K562 (cell line): ENCODE measurements around the gene STRA6. TPM values are rescaled to one million over a fixed set of nuclear protein-coding genes. Genes with fewer than 3 reads are reported as not detected.

ENCODE experiments used
- ATAC-seq: fragments of 200-7000 bp; cut with Tn5 transposase; 3 replicates; pipeline ENCODE4 v1.9.1; 2020; ENCODE audit warnings: moderate library complexity
- BruUV-seq: library from RNA; stranded (reverse); fragments of 400-500 nt; replicated peaks from 2 replicates; lab custom pipeline; 2021; lab: Mats Ljungman, UMichigan
- CTCF ChIA-PET: fragments of 300-600 bp; formaldehyde crosslinking; extraction: SDS; loops from one replicate; lab custom pipeline; 2021; ENCODE audit warnings: low intra/inter-chr PET ratio; lab: Yijun Ruan, JAX
- POLR2A ChIA-PET: fragments of 300-600, 350-650 bp; sonication (Branson Sonifier 250); formaldehyde crosslinking; extraction: SDS; loops from one replicate; lab custom pipeline; 2021; ENCODE audit warnings: antibody characterized with exemption, inconsistent platforms; lab: Yijun Ruan, JAX
- DNase-seq, 4 experiments: peaks; one replicate each; pipeline versions ENCODE4 v3.0.0 to v3.0.0-alpha.2; 2011 to 2018; ENCODE audit warnings: low spot score in 3 of 4, mixed read lengths in 3 of 4; ENCODE audit errors: extremely low read depth in 1 of 4
- FAIRE-seq: peaks from 2 replicates; lab custom pipeline; 2011; peaks lifted over from hg19 to GRCh38; lab: Jason Lieb, UNC
- H2AFZ ChIP-seq: 2 replicates; pipeline ENCODE4 v1.6.0; 2011; ENCODE audit warnings: low read depth, low read length, control low read depth, inconsistent platforms
- H3K27ac ChIP-seq: fragments of 200-600 bp; 3 replicates; pipeline ENCODE4 v1.8.0; 2011; ENCODE audit warnings: low read depth, mild to moderate bottlenecking, control low read depth, inconsistent platforms, low read length, moderate library complexity, mixed read lengths; ENCODE audit errors: extremely low read depth
- H3K27me3 ChIP-seq, 2 experiments: fragments of 300-600 bp in 1 of 2; 2 replicates in 1 of 2; 3 replicates in 1 of 2; pipeline versions ENCODE4 v1.6.0 to v1.8.0; 2011; ENCODE audit warnings: inconsistent platforms in 2 of 2, low read length in 2 of 2, mild to moderate bottlenecking in 1 of 2, mixed read lengths in 1 of 2, moderate library complexity in 1 of 2; ENCODE audit not compliant: control insufficient read depth in 2 of 2, insufficient read depth in 2 of 2
- H3K36me3 ChIP-seq: fragments of 300-600 bp; 3 replicates; pipeline ENCODE4 v1.8.0; 2011; ENCODE audit warnings: mild to moderate bottlenecking, low read length, inconsistent platforms; ENCODE audit not compliant: control insufficient read depth, insufficient read depth
- H3K4me1 ChIP-seq, 2 experiments: fragments of 200-600 bp in 1 of 2; replicated peaks in 1 of 2; 2 replicates in 1 of 2; 3 replicates in 1 of 2; pipeline versions ENCODE4 v1.5.1 to v1.8.0; 2011; ENCODE audit warnings: inconsistent platforms in 2 of 2, low read length in 2 of 2, mild to moderate bottlenecking in 1 of 2, mixed read lengths in 1 of 2, moderate library complexity in 1 of 2; ENCODE audit not compliant: control insufficient read depth in 2 of 2, insufficient read depth in 2 of 2
- H3K4me2 ChIP-seq: 2 replicates; pipeline ENCODE4 v1.6.1; 2011; ENCODE audit warnings: low read length, control low read depth, inconsistent platforms, mixed read lengths; ENCODE audit not compliant: insufficient read depth
- H3K4me3 ChIP-seq: fragments of 200-600 bp; sonication (generic), shearing (Covaris generic); 2 replicates; pipeline ENCODE4 v1.5.1; 2016; ENCODE audit warnings: control low read depth, inconsistent platforms
- H3K79me2 ChIP-seq: fragments of 200-600 bp; 3 replicates; pipeline ENCODE4 v1.8.0; 2011; ENCODE audit warnings: low read length, inconsistent platforms; ENCODE audit not compliant: control insufficient read depth, insufficient read depth
- H3K9ac ChIP-seq, 2 experiments: 2 replicates each; pipeline versions ENCODE4 v1.6.0 to v1.6.1; 2011; ENCODE audit warnings: low read depth in 2 of 2, low read length in 2 of 2, control low read depth in 1 of 2, inconsistent platforms in 1 of 2, mild to moderate bottlenecking in 1 of 2, mixed read lengths in 1 of 2; ENCODE audit not compliant: insufficient read depth in 1 of 2
- H3K9me1 ChIP-seq: one replicate; pipeline ENCODE4 v1.6.0; 2011; ENCODE audit warnings: inconsistent platforms, mild to moderate bottlenecking, low read length, moderate library complexity; ENCODE audit not compliant: control insufficient read depth, insufficient read depth
- H3K9me3 ChIP-seq: replicated peaks from 2 replicates; pipeline ENCODE4 v1.5.1; 2011; ENCODE audit warnings: low read depth, low read length, inconsistent platforms; ENCODE audit not compliant: control insufficient read depth, insufficient read depth
- H4K20me1 ChIP-seq: replicated peaks from 2 replicates; pipeline ENCODE4 v1.6.1; 2011; ENCODE audit warnings: low read length, inconsistent platforms, mixed read lengths; ENCODE audit not compliant: control insufficient read depth, insufficient read depth
- DNMT1 ChIP-seq: fragments of 450-650 bp; IDR thresholded peaks from 2 replicates; pipeline ENCODE4 v1.6.1; 2016; ENCODE audit warnings: antibody characterized with exemption, mild to moderate bottlenecking
- FOXJ3 ChIP-seq: sonication (generic); formaldehyde crosslinking; IDR thresholded peaks from 2 replicates; pipeline ENCODE4 v1.4.0; 2020; ENCODE audit warnings: mild to moderate bottlenecking, missing genetic modification reagents
- FOXP1 ChIP-seq: sonication (generic); formaldehyde crosslinking; IDR thresholded peaks from 2 replicates; pipeline ENCODE4 v1.8.0; 2022; ENCODE audit warnings: mild to moderate bottlenecking, missing genetic modification reagents
- HLTF ChIP-seq: fragments of 450-650 bp; IDR thresholded peaks from 2 replicates; pipeline ENCODE4 v1.6.1; 2016
- SNRNP70 ChIP-seq: fragments of 200-400 bp; formaldehyde crosslinking; optimal IDR thresholded peaks from 2 replicates; pipeline ENCODE3; 2017; ENCODE audit warnings: low read depth, low read length
- ZKSCAN8 ChIP-seq: fragments of 200-800 bp; sonication (Bioruptor generic); IDR thresholded peaks from 2 replicates; pipeline ENCODE4 v1.6.1; 2016; ENCODE audit warnings: missing genetic modification characterization, missing compliant biosample characterization
- ZNF311 ChIP-seq: fragments of 250-450 bp; sonication (Bioruptor Pico); IDR thresholded peaks from 2 replicates; pipeline ENCODE4 v1.4.0; 2020; ENCODE audit warnings: mild to moderate bottlenecking, moderate library complexity
- ZNF668 ChIP-seq: fragments of 250-450 bp; sonication (Bioruptor Pico); IDR thresholded peaks from 2 replicates; pipeline ENCODE4 v1.8.0; 2022; ENCODE audit warnings: mild to moderate bottlenecking, inconsistent platforms
- WGBS: fragments of 100-300 bp; shearing (Covaris generic); methylation state at CpG from one replicate; pipeline ENCODE4 v1.1.6; 2016; ENCODE audit warnings: low coverage, mixed read lengths; ENCODE audit not compliant: insufficient coverage; ENCODE audit errors: missing lambda C conversion rate; 5-methylcytosine and 5-hydroxymethylcytosine counted together
- in situ Hi-C: fragments of 300-500 bp; cut with MboI; formaldehyde crosslinking; loops from 4 replicates; pipeline ENCODE4 v1.15.0; 2018; ENCODE audit warnings: inconsistent platforms, mixed read lengths
- intact Hi-C: fragments of 100-400 bp; cut with micrococcal nuclease; formaldehyde crosslinking; loops from 2 replicates; pipeline ENCODE4 v1.14.2; 2022
- polyA plus RNA-seq, 8 experiments: library from polyadenylated mRNA; depleted of rRNA in 4 of 8; stranded (reverse) in 5 of 8; unstranded in 3 of 8; fragments of >200 nt; fragmentation: Nextera tagmentation in 2 of 8; fragmentation: Illumina TruSeq in 1 of 8; extraction: Ambion mirVana in 2 of 8; extraction: Trizol in 1 of 8; gene quantifications; 2 replicates each; pipeline versions ENCODE4 v1.2.1 to v1.2.3, GENCODE V29; 2011 to 2014; ENCODE audit warnings: inconsistent platforms in 1 of 8, missing spikeins in 1 of 8
- total RNA-seq, 7 experiments: library from RNA; depleted of rRNA in 6 of 7; stranded (reverse); fragments of >200 nt in 6 of 7; fragmentation: Illumina TruSeq in 2 of 7; extraction: Trizol in 2 of 7; gene quantifications; 2 replicates each; pipeline versions ENCODE4 v1.2.1 to v1.2.3, GENCODE V29; 2011 to 2021; ENCODE audit warnings: low replicate concordance in 1 of 7
- TF ChIP-seq, protein P1 (sequence below), 2 experiments: fragments of 450-650 bp; conservative IDR thresholded peaks; 2 replicates each; pipeline ENCODE4 v1.6.1; 2017; ENCODE audit warnings: mild to moderate bottlenecking in 2 of 2, moderate library complexity in 2 of 2
- TF ChIP-seq, protein P2 (sequence below): fragments of 450-650 bp; formaldehyde crosslinking; IDR thresholded peaks from 2 replicates; pipeline ENCODE4 v1.4.0; 2020; ENCODE audit warnings: mild to moderate bottlenecking, moderate library complexity
- TF ChIP-seq, protein P3 (sequence below): fragments of 250-450 bp; sonication (Bioruptor Pico); IDR thresholded peaks from 2 replicates; pipeline ENCODE4 v1.5.0; 2021; ENCODE audit warnings: mild to moderate bottlenecking, borderline replicate concordance
- TF ChIP-seq, protein P4 (sequence below): sonication (generic); formaldehyde crosslinking; IDR thresholded peaks from 2 replicates; pipeline ENCODE4 v1.8.0; 2022; ENCODE audit warnings: mild to moderate bottlenecking, missing genetic modification reagents
- TF ChIP-seq, protein P5 (sequence below), 2 experiments: fragments of 450-650 bp in 1 of 2; sonication (generic) in 1 of 2; formaldehyde crosslinking; conservative IDR thresholded peaks; 2 replicates each; pipeline versions ENCODE4 v1.4.0 to v1.8.1; 2020 to 2022; ENCODE audit warnings: mild to moderate bottlenecking in 1 of 2, missing genetic modification reagents in 1 of 2
- TF ChIP-seq, protein P6 (sequence below): fragments of 450-650 bp; IDR thresholded peaks from 2 replicates; pipeline ENCODE4 v1.6.1; 2017; ENCODE audit warnings: antibody characterized with exemption

The STRA6 gene
- total and polyA plus RNA-seq, 9 of the 15 experiments (the other 6 are each of a cell fraction or from before 2014, with no cell fraction given), result 0.04 to 2.0 (median 0.43) TPM; not detected in 2

DNA sequence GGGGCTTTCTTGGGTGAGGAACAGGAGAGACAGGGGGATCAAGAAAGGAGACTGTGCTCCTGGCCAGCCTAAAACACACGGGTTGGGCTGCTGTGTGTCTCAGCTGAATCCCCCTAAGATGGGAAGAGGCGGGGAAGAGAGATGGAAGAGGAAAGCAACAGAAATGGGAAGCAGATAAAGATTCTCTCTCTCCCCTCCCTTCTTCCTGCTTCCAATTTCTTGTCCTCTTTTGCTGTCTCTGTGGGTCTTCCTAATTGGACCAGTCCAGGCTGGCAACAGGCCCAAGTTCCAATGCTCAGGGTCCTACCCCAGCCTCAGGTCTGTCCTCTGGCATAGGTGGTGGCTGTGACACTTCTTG is 65.1 kb downstream of the STRA6 start:
- Histone ChIP-seq H3K9me1 (no peaks in the 10 kb centered on the region), H3K4me3 (no peak overlapping the region), H3K9me3 (no peaks in the 10 kb centered on the region), H3K27ac (no peak overlapping the region), H3K36me3 (no peaks in the 10 kb centered on the region), H3K27me3 (peaks cover 16 to 34% of the 10 kb centered on the region in 2 experiments), H2AFZ (no peak overlapping the region), H3K4me1 (peaks cover 0 to 5% of the 10 kb centered on the region in 2 experiments; a peak in 1 of 5 replicates), H3K4me2 (no peak overlapping the region), H3K79me2 (no peaks in the 10 kb centered on the region), H4K20me1 (0 out of 2 replicates have a peak, but pooled peaks cover 3% of the 10 kb centered on the region), H3K9ac (no peak overlapping the region)
- CTCF ChIA-PET, result no interaction called here
- POLR2A ChIA-PET, result interaction anchor here (0.8 kb wide), 1 partner anchor 16 kb away, joined by 4 read pairs; no protein-coding TSS in a partner anchor
- intact Hi-C loops, result no loop called here
- in situ Hi-C loops, result loop anchor here (25.0 kb wide), 1 partner anchor 1150 kb away; the partner anchor contains the start of gene GOLGA6D
- no TSS peak for BruUV-seq
- DNase-seq (no peak), ATAC-seq (no peak), FAIRE-seq (no peak)
- no CpG with 5 or more reads among the region's 2 CpGs for WGBS
- TF ChIP-seq ZNF311 (no peak), ZKSCAN8 (CRISPR knock-in tag) (no peak), DNMT1 (no peak), FOXJ3 (no peak), SNRNP70 (no peak), HLTF (no peak), ZNF668 (CRISPR knock-in tag) (no peak), FOXP1 (CRISPR knock-in tag) (no peak)
- TF ChIP-seq, protein P1, sequence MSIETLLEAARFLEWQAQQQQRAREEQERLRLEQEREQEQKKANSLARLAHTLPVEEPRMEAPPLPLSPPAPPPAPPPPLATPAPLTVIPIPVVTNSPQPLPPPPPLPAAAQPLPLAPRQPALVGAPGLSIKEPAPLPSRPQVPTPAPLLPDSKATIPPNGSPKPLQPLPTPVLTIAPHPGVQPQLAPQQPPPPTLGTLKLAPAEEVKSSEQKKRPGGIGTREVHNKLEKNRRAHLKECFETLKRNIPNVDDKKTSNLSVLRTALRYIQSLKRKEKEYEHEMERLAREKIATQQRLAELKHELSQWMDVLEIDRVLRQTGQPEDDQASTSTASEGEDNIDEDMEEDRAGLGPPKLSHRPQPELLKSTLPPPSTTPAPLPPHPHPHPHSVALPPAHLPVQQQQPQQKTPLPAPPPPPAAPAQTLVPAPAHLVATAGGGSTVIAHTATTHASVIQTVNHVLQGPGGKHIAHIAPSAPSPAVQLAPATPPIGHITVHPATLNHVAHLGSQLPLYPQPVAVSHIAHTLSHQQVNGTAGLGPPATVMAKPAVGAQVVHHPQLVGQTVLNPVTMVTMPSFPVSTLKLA (conservative IDR thresholded peaks at IDR 0.05), result no peak
- TF ChIP-seq, protein P2, sequence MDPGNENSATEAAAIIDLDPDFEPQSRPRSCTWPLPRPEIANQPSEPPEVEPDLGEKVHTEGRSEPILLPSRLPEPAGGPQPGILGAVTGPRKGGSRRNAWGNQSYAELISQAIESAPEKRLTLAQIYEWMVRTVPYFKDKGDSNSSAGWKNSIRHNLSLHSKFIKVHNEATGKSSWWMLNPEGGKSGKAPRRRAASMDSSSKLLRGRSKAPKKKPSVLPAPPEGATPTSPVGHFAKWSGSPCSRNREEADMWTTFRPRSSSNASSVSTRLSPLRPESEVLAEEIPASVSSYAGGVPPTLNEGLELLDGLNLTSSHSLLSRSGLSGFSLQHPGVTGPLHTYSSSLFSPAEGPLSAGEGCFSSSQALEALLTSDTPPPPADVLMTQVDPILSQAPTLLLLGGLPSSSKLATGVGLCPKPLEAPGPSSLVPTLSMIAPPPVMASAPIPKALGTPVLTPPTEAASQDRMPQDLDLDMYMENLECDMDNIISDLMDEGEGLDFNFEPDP (CRISPR knock-in tag), result no peak
- TF ChIP-seq, protein P3, sequence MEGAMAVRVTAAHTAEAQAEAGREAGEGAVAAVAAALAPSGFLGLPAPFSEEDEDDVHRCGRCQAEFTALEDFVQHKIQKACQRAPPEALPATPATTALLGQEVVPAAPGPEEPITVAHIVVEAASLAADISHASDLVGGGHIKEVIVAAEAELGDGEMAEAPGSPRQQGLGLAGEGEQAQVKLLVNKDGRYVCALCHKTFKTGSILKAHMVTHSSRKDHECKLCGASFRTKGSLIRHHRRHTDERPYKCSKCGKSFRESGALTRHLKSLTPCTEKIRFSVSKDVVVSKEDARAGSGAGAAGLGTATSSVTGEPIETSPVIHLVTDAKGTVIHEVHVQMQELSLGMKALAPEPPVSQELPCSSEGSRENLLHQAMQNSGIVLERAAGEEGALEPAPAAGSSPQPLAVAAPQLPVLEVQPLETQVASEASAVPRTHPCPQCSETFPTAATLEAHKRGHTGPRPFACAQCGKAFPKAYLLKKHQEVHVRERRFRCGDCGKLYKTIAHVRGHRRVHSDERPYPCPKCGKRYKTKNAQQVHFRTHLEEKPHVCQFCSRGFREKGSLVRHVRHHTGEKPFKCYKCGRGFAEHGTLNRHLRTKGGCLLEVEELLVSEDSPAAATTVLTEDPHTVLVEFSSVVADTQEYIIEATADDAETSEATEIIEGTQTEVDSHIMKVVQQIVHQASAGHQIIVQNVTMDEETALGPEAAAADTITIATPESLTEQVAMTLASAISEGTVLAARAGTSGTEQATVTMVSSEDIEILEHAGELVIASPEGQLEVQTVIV (CRISPR knock-in tag), result no peak
- TF ChIP-seq, protein P4, sequence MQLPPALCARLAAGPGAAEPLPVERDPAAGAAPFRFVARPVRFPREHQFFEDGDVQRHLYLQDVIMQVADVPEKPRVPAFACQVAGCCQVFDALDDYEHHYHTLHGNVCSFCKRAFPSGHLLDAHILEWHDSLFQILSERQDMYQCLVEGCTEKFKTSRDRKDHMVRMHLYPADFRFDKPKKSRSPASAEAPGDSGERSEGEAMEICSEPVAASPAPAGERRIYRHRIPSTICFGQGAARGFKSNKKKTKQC (CRISPR knock-in tag), result no peak
- TF ChIP-seq, protein P5, sequence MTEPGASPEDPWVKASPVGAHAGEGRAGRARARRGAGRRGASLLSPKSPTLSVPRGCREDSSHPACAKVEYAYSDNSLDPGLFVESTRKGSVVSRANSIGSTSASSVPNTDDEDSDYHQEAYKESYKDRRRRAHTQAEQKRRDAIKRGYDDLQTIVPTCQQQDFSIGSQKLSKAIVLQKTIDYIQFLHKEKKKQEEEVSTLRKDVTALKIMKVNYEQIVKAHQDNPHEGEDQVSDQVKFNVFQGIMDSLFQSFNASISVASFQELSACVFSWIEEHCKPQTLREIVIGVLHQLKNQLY (CRISPR knock-in tag; conservative IDR thresholded peaks at IDR 0.05), result no peak
- TF ChIP-seq, protein P6, sequence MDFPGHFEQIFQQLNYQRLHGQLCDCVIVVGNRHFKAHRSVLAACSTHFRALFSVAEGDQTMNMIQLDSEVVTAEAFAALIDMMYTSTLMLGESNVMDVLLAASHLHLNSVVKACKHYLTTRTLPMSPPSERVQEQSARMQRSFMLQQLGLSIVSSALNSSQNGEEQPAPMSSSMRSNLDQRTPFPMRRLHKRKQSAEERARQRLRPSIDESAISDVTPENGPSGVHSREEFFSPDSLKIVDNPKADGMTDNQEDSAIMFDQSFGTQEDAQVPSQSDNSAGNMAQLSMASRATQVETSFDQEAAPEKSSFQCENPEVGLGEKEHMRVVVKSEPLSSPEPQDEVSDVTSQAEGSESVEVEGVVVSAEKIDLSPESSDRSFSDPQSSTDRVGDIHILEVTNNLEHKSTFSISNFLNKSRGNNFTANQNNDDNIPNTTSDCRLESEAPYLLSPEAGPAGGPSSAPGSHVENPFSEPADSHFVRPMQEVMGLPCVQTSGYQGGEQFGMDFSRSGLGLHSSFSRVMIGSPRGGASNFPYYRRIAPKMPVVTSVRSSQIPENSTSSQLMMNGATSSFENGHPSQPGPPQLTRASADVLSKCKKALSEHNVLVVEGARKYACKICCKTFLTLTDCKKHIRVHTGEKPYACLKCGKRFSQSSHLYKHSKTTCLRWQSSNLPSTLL, result no peak
